ENCODE results near the gene GPSM1.

DNA sequence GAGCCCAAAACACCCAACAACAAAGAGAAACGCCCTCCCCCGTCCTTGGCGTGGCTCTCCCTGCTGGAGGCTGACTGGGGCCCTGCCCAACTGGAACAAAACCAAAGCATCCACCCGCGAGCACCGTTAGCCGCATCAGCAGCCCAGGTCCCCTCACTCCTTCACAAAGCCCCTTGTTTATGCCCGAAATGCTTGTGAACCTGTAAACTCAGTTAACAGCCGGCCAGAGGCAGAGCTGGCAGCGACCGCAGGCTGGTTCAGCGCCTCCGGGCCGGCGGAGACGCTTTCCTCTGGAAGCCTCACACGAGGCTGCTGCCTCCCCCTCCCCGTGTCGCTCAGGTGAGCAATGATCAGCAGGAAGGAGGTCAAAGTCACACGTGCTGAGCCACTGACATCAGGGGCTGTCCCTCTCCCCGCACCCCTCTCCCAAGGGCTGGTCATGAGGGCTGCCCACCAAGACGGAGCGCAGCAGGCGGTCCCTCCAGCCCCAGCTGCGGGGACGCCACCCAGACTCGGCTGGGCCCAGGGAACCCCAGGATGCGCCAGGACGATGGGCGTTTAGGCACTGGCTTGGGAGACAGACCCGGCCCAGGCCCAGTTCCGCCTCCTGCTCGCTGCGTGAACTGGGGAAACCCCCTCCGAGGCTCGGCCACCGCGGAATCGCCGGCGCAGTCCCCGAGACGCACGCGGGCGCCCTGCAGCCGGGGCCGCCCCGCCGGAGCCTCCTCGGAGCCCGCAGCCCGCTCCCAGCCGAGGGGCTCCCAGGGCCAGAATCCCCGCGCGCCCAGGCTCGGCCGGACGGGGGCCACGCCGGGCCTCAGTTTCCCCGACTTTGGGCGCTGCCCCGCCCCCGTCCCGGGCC is 72.1 kb downstream of the GPSM1 start:
- TF ChIP-seq, protein P1, sequence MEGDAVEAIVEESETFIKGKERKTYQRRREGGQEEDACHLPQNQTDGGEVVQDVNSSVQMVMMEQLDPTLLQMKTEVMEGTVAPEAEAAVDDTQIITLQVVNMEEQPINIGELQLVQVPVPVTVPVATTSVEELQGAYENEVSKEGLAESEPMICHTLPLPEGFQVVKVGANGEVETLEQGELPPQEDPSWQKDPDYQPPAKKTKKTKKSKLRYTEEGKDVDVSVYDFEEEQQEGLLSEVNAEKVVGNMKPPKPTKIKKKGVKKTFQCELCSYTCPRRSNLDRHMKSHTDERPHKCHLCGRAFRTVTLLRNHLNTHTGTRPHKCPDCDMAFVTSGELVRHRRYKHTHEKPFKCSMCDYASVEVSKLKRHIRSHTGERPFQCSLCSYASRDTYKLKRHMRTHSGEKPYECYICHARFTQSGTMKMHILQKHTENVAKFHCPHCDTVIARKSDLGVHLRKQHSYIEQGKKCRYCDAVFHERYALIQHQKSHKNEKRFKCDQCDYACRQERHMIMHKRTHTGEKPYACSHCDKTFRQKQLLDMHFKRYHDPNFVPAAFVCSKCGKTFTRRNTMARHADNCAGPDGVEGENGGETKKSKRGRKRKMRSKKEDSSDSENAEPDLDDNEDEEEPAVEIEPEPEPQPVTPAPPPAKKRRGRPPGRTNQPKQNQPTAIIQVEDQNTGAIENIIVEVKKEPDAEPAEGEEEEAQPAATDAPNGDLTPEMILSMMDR (IDR thresholded peaks at IDR 0.05): no peak
- TF ChIP-seq POLR2A (IDR thresholded peaks at IDR 0.05): no peak
- no peak for TF ChIP-seq POLR2AphosphoS5 (IDR thresholded peaks at IDR 0.05)
- TF ChIP-seq EP300 (IDR thresholded peaks at IDR 0.05): no peak
